ENCODE results near the gene PPP3CA.
"Not testable (repeated sequence)": the region's sequence is repeated elsewhere in the genome, so short reads cannot be mapped to it uniquely, and the experiment has no call there.

DNA sequence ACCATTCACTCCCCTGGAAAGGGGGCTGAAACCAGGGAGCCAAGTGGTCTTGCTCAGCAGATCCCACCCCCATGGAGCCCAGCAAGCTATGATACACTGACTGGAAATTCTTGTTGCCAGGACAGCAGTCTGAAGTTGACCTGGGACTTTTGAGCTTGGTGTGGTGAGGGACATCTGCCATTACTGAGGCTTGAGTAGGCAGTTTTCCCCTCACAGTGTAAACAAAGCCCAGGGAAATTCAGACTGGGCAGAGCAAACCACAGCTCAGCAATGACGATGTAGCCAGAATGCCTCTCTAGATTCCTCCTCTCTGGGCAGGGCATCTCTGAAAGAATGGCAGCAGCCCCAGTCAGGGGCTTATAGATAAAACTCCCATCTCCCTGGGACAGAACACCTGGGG lies 218.4 kb downstream of the PPP3CA start:
- not testable (repeated sequence) for TF ChIP-seq EZH2 (IDR thresholded peaks at IDR 0.05); POLR2AphosphoS5 (IDR thresholded peaks at IDR 0.05; ENCODE audit: borderline replicate concordance, low read depth, low read length)

Measured in SK-N-MC (cell line).